ENCODE data around the gene INTS14.
"Not testable (repeated sequence)": the region's sequence is repeated elsewhere in the genome, so short reads cannot be mapped to it uniquely, and the experiment has no call there.

The INTS14 gene

GRCh38 chr15:65629548-65629947 is 18.6 kb upstream of the INTS14 start:
- no peak for DNase-seq

- DNase-seq = no peak
Observed at GRCh38 chr15:65626856-65627255, 15.9 kb upstream of the INTS14 start.

- no peak for DNase-seq
Observed at GRCh38 chr15:65623103-65623502, 12.2 kb upstream of the INTS14 start.

- DNase-seq = no peak
Observed at GRCh38 chr15:65621638-65622037, 10.7 kb upstream of the INTS14 start, which contains the start of gene SLC24A1. Gene SLC24A1 (plus strand): TSS chr15:65621938. CDS start chr15:65624081, 2,143 bp downstream.

GRCh38 chr15:65620833-65621232 is 9.9 kb upstream of the INTS14 start:
- DNase-seq = no peak

- DNase-seq = no peak
Observed at GRCh38 chr15:65619626-65620290, 8.8 kb upstream of the INTS14 start.

GRCh38 chr15:65618560-65619109 is 7.7 kb upstream of the INTS14 start:
- DNase-seq = no peak

- DNase-seq = not testable (repeated sequence)
Observed at GRCh38 chr15:65615887-65616286, 5.0 kb upstream of the INTS14 start.

GRCh38 chr15:65612949-65613744 is 2.2 kb upstream of the INTS14 start:
- DNase-seq = no peak

- no peak for DNase-seq
Observed at GRCh38 chr15:65612616-65612946, 1.6 kb upstream of the INTS14 start.

- DNase-seq = no peak
Observed at GRCh38 chr15:65611888-65612615, 1.1 kb upstream of the INTS14 start.

- no peak for DNase-seq
Observed at GRCh38 chr15:65603559-65603958, 7.4 kb downstream of the INTS14 start.

- no peak for DNase-seq
Observed at GRCh38 chr15:65603134-65603533, 7.8 kb downstream of the INTS14 start.

GRCh38 chr15:65599677-65600076 is 11.3 kb downstream of the INTS14 start:
- no peak for DNase-seq

- DNase-seq = no peak
Observed at GRCh38 chr15:65598468-65598867, 12.5 kb downstream of the INTS14 start.

GRCh38 chr15:65595960-65596359 is 15.0 kb downstream of the INTS14 start:
- peak; percentile 15 for DNase-seq

GRCh38 chr15:65587094-65587493 is 23.8 kb downstream of the INTS14 start:
- DNase-seq = no peak

- no peak for DNase-seq
Observed at GRCh38 chr15:65584241-65584640, 26.7 kb downstream of the INTS14 start.

GRCh38 chr15:65583701-65584100 is 27.2 kb downstream of the INTS14 start:
- peak; percentile 44 for DNase-seq

- no peak for DNase-seq
Observed at GRCh38 chr15:65580287-65580686, 30.6 kb downstream of the INTS14 start.

- DNase-seq = no peak
Observed at GRCh38 chr15:65579762-65580161, 31.2 kb downstream of the INTS14 start.

- no peak for DNase-seq
Observed at GRCh38 chr15:65578904-65579728, 31.8 kb downstream of the INTS14 start.
